ENCODE results near the gene SP140L.
"Not testable (repeated sequence)": the region's sequence is repeated elsewhere in the genome, so short reads cannot be mapped to it uniquely, and the experiment has no call there.

The SP140L gene

DNA sequence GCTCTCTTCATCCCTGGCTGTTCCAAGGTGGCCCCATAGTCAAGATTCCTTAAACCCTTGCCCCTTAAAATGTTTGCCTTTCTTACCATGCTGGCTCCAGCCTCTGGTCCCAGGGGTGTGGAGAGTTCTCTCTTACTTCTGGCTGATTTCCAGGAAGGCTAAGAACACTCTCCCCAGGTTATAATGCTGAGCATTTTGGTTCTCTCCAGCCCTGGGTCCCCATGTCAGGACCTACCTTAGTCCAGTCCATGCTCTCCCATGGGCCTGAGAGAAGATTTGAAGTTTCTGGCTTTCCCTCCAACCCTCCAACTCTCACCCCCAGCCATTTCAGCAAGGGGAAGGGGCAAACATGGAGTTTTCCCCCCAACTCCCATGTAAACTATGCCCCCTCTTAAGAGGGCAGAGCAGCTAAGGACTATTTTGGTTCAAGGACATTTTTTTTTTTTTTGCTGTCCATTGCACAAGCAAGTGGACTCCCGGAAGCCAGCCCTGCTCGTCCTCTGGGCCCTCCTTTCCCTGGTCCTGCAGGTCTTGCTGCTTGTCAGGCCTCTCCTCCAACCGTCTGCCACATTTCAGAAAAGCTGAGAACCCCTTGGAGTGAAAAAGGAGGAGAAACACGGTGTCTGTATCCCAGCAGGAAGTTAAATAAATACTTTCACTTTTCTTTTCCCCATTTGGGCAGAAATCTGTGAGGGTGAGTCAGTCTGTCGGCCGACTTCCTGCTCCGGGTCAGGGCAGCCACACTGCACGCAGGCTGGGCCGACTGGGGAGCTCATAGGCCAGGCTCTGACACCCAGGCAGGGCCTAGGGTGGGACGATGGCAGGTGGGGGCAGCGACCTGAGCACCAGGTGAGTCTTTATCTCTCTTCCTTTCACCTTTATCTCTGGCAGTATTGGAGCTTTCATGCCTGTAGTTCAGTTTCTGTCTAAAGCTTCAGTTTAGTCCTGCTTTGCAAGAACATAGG is at the start of gene SP140L:
Gene SP140L (plus strand): TSS at position 741 of the 965 bp plus-strand sequence. CDS start 77 bp downstream, at position 818.
- peak; percentile 81 for DNase-seq

DNA sequence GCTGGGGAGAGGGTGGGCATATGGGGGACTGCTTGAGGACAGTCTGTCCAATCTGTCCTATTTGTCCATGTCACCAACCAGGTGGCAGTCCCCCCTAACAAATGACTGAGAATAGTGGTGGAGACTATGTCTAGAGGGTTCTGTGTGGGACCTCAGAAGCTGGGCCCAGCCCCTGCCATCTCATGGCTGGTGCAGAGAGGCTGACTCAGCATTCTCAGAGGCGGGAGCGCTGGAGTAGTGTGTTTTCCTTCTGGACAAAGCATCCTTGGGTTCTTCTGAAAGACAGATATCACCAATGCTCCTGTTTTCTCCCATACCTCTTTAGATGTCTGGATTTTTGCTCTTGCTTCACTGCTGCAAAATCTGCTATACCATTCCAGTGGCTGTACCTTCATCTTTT is 44.1 kb upstream of the SP140L start:
- DNase-seq = no peak

DNA sequence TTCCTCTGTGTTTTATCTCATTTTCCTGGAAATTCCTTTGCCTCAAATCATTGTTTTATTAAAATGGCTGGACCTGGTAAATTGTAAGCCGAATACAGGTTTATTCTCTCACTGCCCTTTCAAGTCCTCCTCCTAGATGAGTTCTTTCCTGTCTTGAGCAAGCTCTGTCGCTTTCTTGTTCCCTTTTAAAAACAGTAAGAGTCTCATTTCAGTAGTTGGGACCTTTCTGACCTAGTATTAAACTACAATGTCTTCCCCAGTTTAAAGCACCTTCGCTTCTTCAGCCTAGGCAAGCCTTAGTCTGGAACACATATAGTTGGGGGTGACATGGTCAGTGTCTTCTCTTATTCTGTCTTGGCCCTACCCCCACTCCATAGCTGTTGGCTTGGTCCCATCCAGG is 40.9 kb upstream of the SP140L start:
- DNase-seq = no peak

- DNase-seq = not testable (repeated sequence)
Measured at GRCh38 chr2:230289311-230289710, 37.7 kb upstream of the SP140L start.

GRCh38 chr2:230295192-230295591 is 31.8 kb upstream of the SP140L start:
- DNase-seq = no peak

DNA sequence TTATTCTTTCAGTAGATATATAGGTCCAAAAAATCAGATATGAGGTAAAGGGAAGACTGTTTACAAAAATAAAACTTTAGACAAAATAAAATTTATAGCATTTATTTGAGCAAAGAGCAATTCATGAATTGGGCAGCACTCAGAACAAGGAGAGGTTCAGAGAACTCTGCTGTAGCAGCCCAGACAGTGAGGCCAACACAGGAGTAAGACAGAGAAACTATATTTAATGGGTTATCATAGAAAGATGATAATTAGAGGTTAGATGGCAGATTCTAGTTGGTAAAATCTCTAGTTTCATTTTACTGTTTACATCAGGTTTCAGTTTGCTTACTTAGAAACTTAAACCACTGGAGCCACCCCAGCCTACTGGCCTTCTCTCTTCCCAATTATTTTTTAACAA is 30.1 kb upstream of the SP140L start:
- no peak for DNase-seq

DNA sequence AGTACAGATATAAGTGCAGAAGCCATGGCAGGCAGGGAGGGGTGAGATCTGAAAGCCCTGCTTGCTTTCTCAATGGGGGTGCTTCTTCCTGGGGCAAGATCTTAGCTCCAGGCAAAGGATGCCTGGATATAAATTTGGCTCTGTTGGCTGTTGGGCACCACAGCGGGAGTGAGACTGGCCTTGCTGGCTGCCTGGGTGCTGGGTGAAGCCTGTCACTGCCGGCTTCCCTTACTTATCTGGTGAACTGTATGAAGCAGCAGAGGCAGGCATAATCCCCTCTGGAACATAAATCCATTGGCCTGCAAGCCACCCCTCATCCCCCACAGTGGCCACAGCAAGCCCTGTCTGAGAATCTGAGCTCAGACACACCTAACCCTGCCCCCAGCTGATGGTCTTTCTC is 27.4 kb upstream of the SP140L start:
- DNase-seq = no peak

DNA sequence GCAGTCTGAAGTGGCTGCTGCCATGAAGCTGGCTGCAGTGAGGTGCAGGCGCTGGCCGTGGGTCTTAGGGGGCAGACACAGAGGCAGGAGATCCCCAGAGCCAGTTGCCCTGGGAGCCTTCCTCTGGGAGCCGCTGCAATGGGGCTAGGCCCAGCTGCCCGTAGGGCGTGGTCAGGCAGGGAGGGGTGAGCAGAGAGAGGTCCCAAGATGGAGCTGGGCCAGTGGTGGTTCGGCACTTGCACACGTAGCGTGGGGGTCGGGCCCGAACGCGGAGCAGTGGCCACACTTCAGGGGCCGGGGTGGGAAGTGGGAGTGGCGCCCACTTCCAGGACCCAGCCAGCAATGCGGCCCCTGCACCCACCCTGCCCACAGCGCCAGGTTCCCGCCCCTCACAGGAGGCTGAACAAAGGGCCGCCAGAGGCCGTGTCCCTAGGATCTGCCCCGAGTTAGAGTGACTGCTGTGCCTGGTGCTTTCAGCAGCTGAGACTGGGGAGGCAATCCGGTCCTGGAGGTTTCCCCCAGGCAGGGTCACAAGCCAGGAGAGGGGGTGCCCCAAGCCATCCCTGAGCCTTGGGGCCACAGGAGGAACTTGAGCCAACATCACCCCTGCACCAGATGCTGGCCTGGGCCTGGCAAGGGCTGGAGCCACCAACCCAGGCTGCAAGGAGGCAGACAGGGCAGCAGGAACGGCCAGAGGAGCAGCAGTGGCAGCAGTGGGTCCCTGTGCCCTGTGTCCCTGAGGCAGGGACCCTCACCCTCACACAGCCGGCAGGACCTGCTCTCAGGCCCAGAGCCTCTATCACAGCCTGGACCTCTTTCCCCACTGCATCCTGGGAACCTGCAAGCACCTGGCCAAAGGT is 21.3 kb upstream of the SP140L start:
- no peak for DNase-seq

DNA sequence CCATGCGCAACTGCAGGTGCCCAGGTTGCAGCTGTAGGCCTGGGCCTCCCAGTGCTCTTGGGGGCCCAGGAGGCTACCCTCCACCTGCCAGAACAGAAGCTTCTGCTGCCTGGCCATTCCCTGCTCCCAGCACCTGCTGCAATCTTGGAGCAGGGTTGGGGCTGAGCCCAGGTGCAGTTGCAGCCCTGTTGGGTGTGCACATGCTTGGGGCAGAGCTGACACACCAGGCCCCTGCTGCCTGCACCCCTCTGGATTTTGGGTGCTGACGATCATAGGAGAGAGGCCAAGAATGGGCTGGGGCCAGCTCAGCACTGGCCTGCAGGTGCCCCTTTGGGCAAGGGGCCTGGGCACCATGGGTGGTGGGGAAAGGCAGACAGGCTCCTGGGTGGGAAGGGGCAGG is 20.5 kb upstream of the SP140L start:
- no peak for DNase-seq

DNA sequence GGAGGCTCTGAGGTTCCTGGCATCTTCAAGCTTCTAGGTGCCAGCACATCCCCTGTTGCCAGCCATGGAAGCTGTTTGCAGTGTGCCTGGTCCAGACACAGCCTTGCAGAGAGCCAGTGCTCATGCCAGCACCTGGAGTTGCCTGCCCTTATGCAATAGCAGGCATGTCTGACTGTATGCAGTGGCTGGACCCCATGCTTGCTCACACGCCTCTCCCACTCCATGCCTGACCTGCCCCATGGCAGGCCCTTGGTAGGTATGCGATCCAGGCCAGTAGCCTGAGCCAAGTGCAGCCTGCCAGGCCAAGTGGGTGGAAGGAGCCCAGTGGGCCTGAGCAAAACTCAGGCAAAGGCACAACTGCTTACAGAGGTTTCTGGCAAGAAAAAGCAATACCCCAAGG is 19.5 kb upstream of the SP140L start:
- no peak for DNase-seq

DNA sequence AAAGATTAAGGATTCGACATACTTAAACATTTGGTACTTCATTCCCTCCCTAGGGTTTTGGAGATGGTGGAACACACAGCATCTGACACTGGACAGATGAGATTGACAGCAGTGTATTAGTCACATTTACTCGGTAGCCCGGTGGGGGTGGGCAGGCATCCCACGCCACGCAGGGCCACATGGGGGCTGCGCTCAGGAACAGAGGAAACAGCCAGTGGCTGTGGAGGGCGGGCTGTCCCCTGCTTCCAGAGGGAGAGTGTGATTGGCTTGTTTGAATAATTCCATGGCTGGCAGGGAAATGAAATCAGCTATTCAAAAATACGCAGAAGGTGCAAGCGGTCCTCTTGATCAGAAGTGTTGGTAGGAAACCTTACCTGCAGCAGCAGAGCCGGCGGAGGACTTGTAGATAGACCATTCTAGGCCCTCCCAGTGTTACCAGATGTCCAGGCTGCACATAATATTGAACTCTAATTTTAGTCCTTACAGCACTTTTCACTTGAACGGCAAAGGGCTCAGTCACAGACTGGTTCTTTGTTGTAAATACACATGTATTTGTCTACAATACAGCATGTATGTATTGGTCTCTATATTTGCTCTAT is 18.5 kb upstream of the SP140L start:
- no peak for DNase-seq

- not testable (repeated sequence) for DNase-seq
Measured at GRCh38 chr2:230310792-230311191, 16.2 kb upstream of the SP140L start.

DNA sequence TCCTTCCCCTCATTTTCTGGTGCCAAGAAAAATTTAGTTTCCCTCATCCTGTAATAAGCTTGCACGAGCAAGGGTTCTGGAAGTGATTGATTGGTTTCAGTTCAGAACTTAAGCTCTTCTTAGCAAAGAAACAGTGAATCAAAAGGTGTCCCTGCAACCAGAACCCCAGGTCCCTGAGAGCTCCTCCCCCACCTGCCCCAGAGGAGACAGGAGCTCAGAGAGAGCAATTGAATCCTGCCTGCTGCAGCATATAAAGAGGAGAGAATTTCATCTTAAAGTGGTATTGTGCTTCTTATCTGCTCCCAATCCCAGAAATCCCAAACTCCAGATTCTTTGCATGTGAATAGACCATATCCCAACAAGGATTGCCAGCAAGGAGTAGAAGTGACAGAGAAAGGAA is 15.4 kb upstream of the SP140L start:
- not testable (repeated sequence) for DNase-seq

- no peak for DNase-seq
Measured at GRCh38 chr2:230312638-230313037, 14.4 kb upstream of the SP140L start.

DNA sequence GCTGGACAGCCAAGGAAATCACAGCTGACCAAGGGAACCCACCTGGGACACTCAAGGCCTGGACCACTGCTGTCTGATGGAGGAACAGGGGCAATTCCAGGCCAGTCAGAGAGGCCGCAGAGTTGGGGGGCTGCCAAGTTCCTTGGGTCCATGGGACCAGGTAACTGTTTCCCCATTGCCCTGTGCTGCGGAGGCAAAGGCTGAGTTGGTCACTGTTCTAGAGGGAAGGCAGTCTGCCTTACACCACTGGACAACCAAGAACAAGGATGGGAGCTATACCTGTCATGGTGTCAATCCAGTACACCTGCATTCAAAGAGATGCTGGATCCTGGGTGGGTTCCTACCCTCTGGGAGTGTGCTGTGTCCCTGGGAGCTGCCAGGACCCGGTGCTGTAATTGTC is 9.6 kb upstream of the SP140L start:
- DNase-seq = no peak

DNA sequence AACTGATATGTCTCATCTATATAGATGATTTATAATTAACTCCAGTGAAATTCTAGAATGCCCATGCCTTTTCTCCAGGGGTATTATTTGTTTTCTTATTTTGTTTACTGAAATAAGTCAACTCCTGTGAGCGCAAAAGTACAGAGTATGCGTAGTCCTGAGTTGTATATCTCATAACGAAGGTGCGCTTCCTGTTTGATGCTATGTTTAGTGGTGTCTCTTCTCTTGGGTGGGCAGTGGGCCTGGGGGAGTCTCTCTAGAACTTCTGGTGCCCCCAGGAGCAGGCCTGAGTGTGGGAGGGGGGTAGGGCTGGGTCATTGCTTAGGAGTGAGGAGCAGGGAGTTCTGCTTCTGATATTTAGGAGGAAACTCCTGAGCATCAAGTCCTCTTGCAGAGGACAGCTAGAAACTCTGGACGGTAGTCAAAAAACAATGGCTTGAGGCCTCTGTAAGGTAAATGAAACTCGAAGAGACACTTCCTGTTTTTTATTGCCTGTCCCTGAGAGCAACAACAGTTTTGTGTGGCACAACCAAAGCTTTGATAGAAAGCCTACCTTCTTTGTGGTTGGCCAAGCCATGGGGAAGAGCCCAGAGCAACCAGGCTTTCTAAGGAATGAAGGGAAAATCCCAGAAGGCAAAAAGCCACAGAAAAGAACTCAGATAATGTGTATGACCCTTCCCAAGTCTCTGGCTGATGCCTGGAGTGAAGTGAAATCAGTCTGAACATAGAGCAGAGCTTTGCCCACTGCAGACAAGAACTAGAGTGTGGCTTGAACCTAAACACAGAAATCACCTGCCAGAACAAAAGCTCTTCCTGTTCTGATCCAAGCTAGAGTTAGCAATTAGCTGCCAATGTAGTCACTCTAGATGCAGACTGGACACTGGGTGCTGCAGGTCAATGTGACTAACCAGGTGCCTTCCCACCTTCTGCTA is 8.5 kb upstream of the SP140L start:
- DNase-seq = no peak

DNA sequence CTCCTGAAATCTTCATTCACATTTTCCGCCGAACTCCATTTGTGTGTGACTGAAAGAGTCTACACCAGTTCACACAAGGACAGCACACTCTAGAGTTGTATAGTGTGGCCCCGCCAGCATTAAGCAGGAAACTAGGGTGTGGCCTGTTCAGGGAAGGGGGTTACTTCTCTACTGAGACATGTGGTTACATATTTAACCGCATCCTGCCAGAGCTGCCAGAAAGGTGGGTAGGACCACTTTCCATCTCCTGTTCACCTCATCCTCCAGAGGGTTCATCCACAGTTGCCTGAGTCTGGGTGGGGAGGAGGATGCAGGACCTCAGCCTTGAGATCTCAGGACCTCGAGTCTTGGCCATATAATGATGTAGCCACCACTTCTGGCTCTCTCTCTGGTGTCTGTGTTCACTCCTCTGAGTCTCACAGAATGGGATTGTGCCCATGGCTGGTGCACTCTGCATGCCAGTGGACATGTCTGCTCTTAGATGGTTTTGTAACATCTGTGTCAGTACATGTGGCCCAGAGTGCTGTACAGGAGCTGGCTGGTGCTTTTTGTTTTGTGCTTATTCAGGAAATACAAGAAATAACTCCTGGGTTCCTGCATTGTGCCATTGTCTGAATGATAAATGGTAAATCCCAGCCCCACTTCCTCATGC is 7.7 kb upstream of the SP140L start:
- DNase-seq = peak; percentile 60

GRCh38 chr2:230321031-230321430 is 6.0 kb upstream of the SP140L start:
- DNase-seq = no peak

DNA sequence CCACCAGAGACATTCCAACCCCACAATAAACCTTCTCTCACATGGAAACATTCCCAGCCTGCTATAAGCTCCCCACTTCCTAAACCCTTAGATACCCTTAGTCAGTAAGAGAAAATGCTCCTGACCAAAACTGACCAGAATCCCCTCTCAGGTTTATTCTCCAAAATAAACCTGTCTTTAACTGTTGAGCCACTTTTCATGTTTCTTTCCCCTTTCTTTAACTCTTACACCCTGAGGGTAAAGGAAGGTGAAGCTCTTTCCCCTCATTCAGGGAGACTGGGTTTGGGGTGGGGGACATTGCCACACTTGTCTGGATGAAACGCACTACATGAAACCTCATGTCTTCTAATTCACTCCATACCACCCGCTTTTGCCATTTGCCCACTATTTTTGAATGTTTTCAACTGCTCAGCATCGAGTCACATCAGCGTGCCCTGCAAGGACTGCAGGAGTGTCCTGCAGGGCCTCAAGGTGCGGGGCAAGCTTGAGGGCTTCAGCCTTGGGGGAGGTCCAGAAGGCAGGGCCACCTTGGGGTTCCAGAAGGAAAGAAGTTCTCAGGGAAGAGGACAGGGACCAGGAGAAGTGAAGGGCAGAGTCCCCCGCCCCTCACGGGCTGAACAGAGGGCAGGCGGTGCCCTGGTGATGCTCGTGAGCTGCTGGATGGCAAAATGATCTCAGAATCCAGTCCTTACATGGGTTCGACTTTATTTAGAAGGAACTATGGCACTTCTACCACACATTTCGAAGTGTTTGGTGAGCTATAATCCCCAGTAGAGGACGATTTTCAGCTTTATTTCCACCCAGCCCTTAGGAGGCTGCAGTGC is 4.2 kb upstream of the SP140L start:
- DNase-seq = no peak

GRCh38 chr2:230323385-230324106 is 3.4 kb upstream of the SP140L start:
- no peak for DNase-seq
